ENCODE data around the gene CD8B. TPM values are rescaled to one million over a fixed set of nuclear protein-coding genes. Genes with fewer than 3 reads are reported as not detected.

CD8B gene
- polyA plus RNA-seq, 1 experiment: not detected

DNA sequence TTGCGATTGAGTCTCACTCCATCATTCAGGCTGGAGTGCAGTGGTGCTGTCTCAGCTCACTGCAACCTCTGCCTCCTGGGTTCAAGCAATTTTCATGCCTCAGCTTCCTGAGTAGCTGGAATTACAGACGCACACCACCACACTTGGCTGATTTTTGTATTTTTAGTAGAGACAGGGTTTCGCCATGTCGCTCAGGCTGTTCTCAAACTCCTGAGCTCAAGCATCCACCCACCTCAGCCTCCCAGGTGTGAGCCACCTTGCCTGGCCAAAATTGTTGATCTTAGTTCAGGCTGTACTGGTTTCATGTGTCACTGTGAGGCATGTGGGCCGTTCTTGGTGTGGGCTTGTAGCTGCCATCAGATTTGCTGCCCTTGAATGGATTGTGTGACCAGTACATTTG is 89.1 kb downstream of the CD8B start:
- POLR2A ChIA-PET: no interaction called here
- Histone ChIP-seq H3K27me3 (ENCODE audit: control insufficient read depth, insufficient read depth, low read length) (no peaks in the 10 kb centered on the region), H3K4me3 (ENCODE audit: low read depth, low read length) (no peak overlapping the region), H3K27ac (ENCODE audit: low read depth, low read length) (no peak overlapping the region), H3K9me3 (ENCODE audit: control insufficient read depth, insufficient read depth, low read length) (no peaks in the 10 kb centered on the region)
- CTCF ChIA-PET: no interaction called here
- TF ChIP-seq, protein P1, sequence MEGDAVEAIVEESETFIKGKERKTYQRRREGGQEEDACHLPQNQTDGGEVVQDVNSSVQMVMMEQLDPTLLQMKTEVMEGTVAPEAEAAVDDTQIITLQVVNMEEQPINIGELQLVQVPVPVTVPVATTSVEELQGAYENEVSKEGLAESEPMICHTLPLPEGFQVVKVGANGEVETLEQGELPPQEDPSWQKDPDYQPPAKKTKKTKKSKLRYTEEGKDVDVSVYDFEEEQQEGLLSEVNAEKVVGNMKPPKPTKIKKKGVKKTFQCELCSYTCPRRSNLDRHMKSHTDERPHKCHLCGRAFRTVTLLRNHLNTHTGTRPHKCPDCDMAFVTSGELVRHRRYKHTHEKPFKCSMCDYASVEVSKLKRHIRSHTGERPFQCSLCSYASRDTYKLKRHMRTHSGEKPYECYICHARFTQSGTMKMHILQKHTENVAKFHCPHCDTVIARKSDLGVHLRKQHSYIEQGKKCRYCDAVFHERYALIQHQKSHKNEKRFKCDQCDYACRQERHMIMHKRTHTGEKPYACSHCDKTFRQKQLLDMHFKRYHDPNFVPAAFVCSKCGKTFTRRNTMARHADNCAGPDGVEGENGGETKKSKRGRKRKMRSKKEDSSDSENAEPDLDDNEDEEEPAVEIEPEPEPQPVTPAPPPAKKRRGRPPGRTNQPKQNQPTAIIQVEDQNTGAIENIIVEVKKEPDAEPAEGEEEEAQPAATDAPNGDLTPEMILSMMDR (IDR thresholded peaks at IDR 0.05; ENCODE audit: low read depth, low read length): no peak
- DNase-seq (ENCODE audit: low read depth, low spot score): no peak

DNA sequence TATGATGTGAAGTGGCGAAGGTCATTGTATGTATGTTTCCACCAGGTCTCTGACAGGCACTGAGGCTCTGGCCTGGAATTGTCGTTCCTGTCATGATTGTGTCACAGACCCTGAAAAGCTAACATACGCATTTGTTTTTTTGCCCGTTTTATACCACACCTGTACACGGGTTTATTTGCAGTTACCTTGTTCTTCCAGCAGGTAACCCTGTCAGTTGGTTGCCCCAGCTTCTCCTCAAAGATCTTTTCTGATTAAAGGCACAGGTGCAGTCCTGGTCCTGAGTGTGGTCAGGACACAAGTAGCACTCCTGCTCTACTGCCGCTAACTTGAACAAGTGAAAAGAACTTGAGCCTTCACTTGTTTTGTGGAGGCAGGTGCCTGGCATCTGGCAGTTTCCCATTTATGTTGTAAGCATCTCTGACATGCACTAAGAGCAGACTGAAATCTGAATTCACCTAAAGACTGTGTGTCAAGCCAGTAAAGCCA is 90.8 kb downstream of the CD8B start:
- TF ChIP-seq, protein P1 (IDR thresholded peaks at IDR 0.05; ENCODE audit: low read depth, low read length): no peak
- ChIA-PET POLR2A (no interaction called here), CTCF (interaction anchor here (0.7 kb wide), 1 partner anchor 38 kb away, joined by 3 read pairs; no protein-coding TSS in a partner anchor)
- DNase-seq (ENCODE audit: low read depth, low spot score): no peak
- no peaks in the 10 kb centered on the region for H3K9me3 ChIP-seq (ENCODE audit: control insufficient read depth, insufficient read depth, low read length)
- H3K4me3 ChIP-seq (ENCODE audit: low read depth, low read length): no peak overlapping the region
- H3K27me3 ChIP-seq (ENCODE audit: control insufficient read depth, insufficient read depth, low read length): no peaks in the 10 kb centered on the region
- H3K27ac ChIP-seq (ENCODE audit: low read depth, low read length): no peak overlapping the region

DNA sequence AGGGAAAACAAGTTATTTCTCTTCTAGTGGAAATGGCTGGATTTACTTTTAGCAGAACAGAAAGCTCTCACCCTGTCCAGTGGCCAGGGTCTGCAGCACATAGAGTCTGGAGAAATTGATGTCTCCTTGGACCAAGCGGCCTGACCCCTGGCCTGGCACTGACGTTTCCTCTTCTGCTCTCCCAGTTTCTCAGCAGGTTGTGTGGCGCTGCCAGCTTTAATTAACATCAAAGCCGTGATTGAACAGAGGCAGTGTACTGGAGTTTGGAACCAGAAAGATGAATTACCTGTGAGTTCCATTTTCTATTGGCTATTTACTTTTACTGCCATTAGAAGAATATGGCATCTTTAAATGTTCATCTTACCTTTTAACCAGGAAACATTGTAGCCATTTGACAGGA is 91.8 kb downstream of the CD8B start:
- H3K27ac ChIP-seq (ENCODE audit: low read depth, low read length): no peak overlapping the region
- ChIA-PET CTCF (interaction anchor here (0.7 kb wide), 1 partner anchor 410 kb away, joined by 4 read pairs; no protein-coding TSS in a partner anchor), POLR2A (no interaction called here)
- TF ChIP-seq, protein P1 (IDR thresholded peaks at IDR 0.05; ENCODE audit: low read depth, low read length): no peak
- H3K4me3 ChIP-seq (ENCODE audit: low read depth, low read length): no peak overlapping the region
- H3K27me3 ChIP-seq (ENCODE audit: control insufficient read depth, insufficient read depth, low read length): no peaks in the 10 kb centered on the region
- H3K9me3 ChIP-seq (ENCODE audit: control insufficient read depth, insufficient read depth, low read length): no peaks in the 10 kb centered on the region
- DNase-seq (ENCODE audit: low read depth, low spot score): no peak

DNA sequence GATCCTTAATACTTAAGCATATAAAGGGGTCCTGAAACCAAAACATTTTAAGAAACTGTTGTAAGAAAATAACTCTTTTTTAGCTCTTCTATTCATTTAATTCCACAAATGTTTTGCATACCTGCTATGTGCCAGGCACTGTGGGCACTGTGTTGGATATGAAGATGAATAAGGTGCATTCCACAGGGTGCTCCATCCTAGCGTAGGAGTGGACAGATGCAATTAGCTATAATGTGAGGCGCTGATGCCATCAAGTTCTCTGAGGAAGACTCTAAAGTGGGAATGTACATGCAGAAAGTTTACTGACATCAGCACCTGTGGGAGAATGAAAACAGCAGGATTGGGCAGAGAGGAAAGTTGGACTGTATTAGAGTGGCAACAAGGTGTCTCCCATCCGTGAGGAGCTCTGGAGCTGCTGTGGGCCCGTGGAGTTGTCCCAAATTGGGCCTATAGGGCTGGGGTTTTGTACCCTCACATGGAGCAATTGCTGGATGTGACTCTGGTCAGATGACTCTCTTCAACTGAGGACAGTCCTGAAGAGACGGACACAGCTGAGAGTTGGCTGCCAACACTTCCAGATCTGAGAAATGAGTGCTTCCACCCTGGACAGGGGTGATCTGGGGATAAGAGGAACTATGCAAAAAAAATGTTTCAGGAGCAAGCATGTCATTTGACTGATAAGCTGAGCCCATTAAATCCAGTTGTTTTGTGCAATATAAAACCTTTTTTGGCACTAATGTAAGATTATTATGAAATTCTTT is 93.3 kb downstream of the CD8B start:
- CTCF ChIA-PET: interaction anchor here (0.6 kb wide), 1 partner anchor 1432 kb away, joined by 4 read pairs; no protein-coding TSS in a partner anchor
- Histone ChIP-seq H3K4me3 (ENCODE audit: low read depth, low read length) (no peak overlapping the region), H3K27me3 (ENCODE audit: control insufficient read depth, insufficient read depth, low read length) (no peaks in the 10 kb centered on the region), H3K27ac (ENCODE audit: low read depth, low read length) (no peak overlapping the region), H3K9me3 (ENCODE audit: control insufficient read depth, insufficient read depth, low read length) (no peaks in the 10 kb centered on the region)
- no peak for DNase-seq (ENCODE audit: low read depth, low spot score)
- TF ChIP-seq, protein P1 (IDR thresholded peaks at IDR 0.05; ENCODE audit: low read depth, low read length): no peak
- POLR2A ChIA-PET: no interaction called here

Other genes with a start within 250 kb of the CD8B start
- 12.6 and 17.6 TPM in 2 replicates for gene RNF103, start 238.0 kb downstream of the CD8B start, polyA plus RNA-seq (2011; rRNA removed)
- 15.2 and 19.1 TPM in 2 replicates for gene RMND5A, start 141.6 kb downstream of the CD8B start, polyA plus RNA-seq (2011; rRNA removed)
- gene CD8A, start 71.0 kb downstream of the CD8B start, polyA plus RNA-seq (2011; rRNA removed): not detected in 2 replicates
- 0.16 and 0.48 TPM in 2 replicates for gene RGPD1, start 80.2 kb upstream of the CD8B start, polyA plus RNA-seq (2011; rRNA removed)
- gene PLGLB1, start 160.0 kb upstream of the CD8B start, polyA plus RNA-seq (2011; rRNA removed): 0.56 and 0.79 TPM in 2 replicates